Ishikawa (cell line): ENCODE measurements around the gene ESR2.

Experiments used
- CEBPB ChIP-seq: IDR thresholded peaks from 2 replicates; pipeline ENCODE4 v1.6.1; 2012
- CREB1 ChIP-seq: IDR thresholded peaks from 2 replicates; pipeline ENCODE4 v1.6.1; 2012; ENCODE audit warnings: low read depth
- EGR1 ChIP-seq: IDR thresholded peaks from 2 replicates; pipeline ENCODE4 v1.6.1; 2012
- EP300 ChIP-seq: IDR thresholded peaks from 2 replicates; pipeline ENCODE4 v1.6.1; 2012; ENCODE audit warnings: borderline replicate concordance
- FOXM1 ChIP-seq: IDR thresholded peaks from 2 replicates; pipeline ENCODE4 v1.6.1; 2012; ENCODE audit warnings: low read depth, borderline replicate concordance
- MAX ChIP-seq: IDR thresholded peaks from 2 replicates; pipeline ENCODE4 v1.6.1; 2012
- NFIC ChIP-seq: IDR thresholded peaks from 2 replicates; pipeline ENCODE4 v1.6.1; 2012
- RAD21 ChIP-seq: IDR thresholded peaks from 2 replicates; pipeline ENCODE4 v1.6.1; 2012; ENCODE audit warnings: low read depth
- REST ChIP-seq: IDR thresholded peaks from 2 replicates; pipeline ENCODE4 v1.6.1; 2012; ENCODE audit warnings: low read depth, mild to moderate bottlenecking
- TAF1 ChIP-seq: IDR thresholded peaks from 2 replicates; pipeline ENCODE4 v1.6.1; 2012; ENCODE audit warnings: low read depth, mild to moderate bottlenecking
- TCF12 ChIP-seq: IDR thresholded peaks from 2 replicates; pipeline ENCODE4 v1.6.1; 2012; ENCODE audit warnings: low read depth
- TEAD4 ChIP-seq: IDR thresholded peaks from 2 replicates; pipeline ENCODE4 v1.6.1; 2012
- USF1 ChIP-seq: IDR thresholded peaks from 2 replicates; pipeline ENCODE4 v1.6.1; 2012
- YY1 ChIP-seq: IDR thresholded peaks from 2 replicates; pipeline ENCODE4 v1.6.1; 2012; ENCODE audit warnings: low read depth
- ZBTB7A ChIP-seq: IDR thresholded peaks from 2 replicates; pipeline ENCODE4 v1.6.1; 2012; ENCODE audit warnings: low read depth

Gene ESR2

GRCh38 chr14:64095620-64096019, 198.6 kb downstream of the ESR2 start:
- TF ChIP-seq NFIC: no peak
- TF ChIP-seq TEAD4: 0 out of 2 replicates have a peak, but pooled peaks have one; percentile 13

GRCh38 chr14:64092940-64093339, 201.2 kb downstream of the ESR2 start:
- TF ChIP-seq CREB1 (no peak), REST (no peak), NFIC (peak; percentile 42; the same call in 1 of the 2 replicates), TCF12 (peak; percentile 72), USF1 (no peak), EGR1 (no peak), MAX (peak; percentile 26; the same call in 1 of the 2 replicates), TEAD4 (peak; percentile 92), ZBTB7A (no peak), CEBPB (no peak), EP300 (peak; percentile 75), FOXM1 (peak; percentile 51; the same call in 1 of the 2 replicates), RAD21 (peak; percentile 22; the same call in 1 of the 2 replicates), YY1 (no peak), TAF1 (no peak)

GRCh38 chr14:64092338-64092737, 201.8 kb downstream of the ESR2 start:
- TF ChIP-seq CEBPB (no peak), NFIC (no peak), EGR1 (no peak), RAD21 (no peak), EP300 (no peak), TEAD4 (no peak), TCF12 (no peak), MAX (no peak), CREB1 (no peak), YY1 (no peak), FOXM1 (no peak), TAF1 (no peak), ZBTB7A (no peak), REST (no peak), USF1 (no peak)

- TF ChIP-seq TAF1: no peak
- TF ChIP-seq USF1: no peak
- no peak for TF ChIP-seq REST
- TF ChIP-seq NFIC: no peak
- TF ChIP-seq MAX: no peak
- no peak for TF ChIP-seq CREB1
- no peak for TF ChIP-seq EP300
- no peak for TF ChIP-seq ZBTB7A
- TF ChIP-seq EGR1: no peak
- TF ChIP-seq TCF12: no peak
- no peak for TF ChIP-seq YY1
- TF ChIP-seq CEBPB: no peak
- TF ChIP-seq RAD21: no peak
- TF ChIP-seq TEAD4: no peak
- no peak for TF ChIP-seq FOXM1
Observed at GRCh38 chr14:64091217-64091616, 203.0 kb downstream of the ESR2 start.
